Urinary bladder (tissue), 4 donors: Measurements from ENCODE around the gene RPEL1. TPM values are rescaled to one million over a fixed set of nuclear protein-coding genes. Genes with fewer than 3 reads are reported as not detected.
"Not testable (repeated sequence)": the region's sequence is repeated elsewhere in the genome, so short reads cannot be mapped to it uniquely, and the experiment has no call there.

ENCODE experiments used
- DNase-seq: peaks from one replicate; pipeline ENCODE4 v3.0.0-alpha.2; 2015; ENCODE audit errors: extremely low spot score
- H3K27ac ChIP-seq: one replicate; pipeline ENCODE4 v1.5.1; 2013; ENCODE audit warnings: low read depth, mild to moderate bottlenecking, moderate library complexity
- H3K36me3 ChIP-seq: one replicate; pipeline ENCODE4 v1.6.1; 2013; ENCODE audit warnings: mild to moderate bottlenecking, moderate library complexity; ENCODE audit not compliant: insufficient read depth
- H3K4me1 ChIP-seq: one replicate; pipeline ENCODE4 v1.6.1; 2013; ENCODE audit warnings: mild to moderate bottlenecking, moderate library complexity; ENCODE audit not compliant: insufficient read depth
- H3K4me3 ChIP-seq: one replicate; pipeline ENCODE4 v1.5.1; 2013; ENCODE audit warnings: low read depth, low read length
- WGBS: extraction: QIAGEN DNeasy Blood & Tissue Kit; methylation state at CpG from one replicate; pipeline ENCODE4 v1.1.7; 2013; 5-methylcytosine and 5-hydroxymethylcytosine counted together
- polyA plus RNA-seq: library from polyadenylated mRNA; stranded (reverse); fragments of 200-250 nt; gene quantifications from one replicate; pipeline ENCODE4 v1.2.3, GENCODE V29; 2013
- total RNA-seq: library from RNA; depleted of rRNA; stranded (reverse); fragments of >200 nt; gene quantifications from one replicate; pipeline ENCODE4 v1.2.3, GENCODE V29; 2014
- donor health status: healthy with polysubstance abuse.
- donor health status: healthy.

RPEL1 gene
- total and polyA plus RNA-seq, 2 donors, result 0.08 TPM; not detected in 1

DNA sequence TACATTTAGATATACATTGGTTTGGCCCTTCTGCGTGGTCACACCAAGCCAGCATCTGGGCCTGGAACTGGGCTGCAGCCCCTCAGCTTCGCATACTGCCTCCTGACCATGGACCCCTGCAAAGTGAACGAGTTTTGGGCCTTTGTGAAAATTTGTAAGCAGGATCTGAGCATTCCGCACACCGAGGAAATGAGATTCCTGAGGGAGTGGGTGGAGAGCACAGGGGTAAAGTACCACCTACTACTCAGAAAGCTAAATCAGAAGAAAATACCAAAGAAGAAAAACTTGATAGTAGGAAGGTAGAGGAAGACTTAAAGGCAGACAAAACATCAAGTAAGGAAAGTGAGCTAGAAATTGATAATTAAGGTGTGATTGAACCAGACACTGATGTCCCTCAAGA, 30.1 kb upstream of the RPEL1 start:
- H3K4me1 ChIP-seq, result no peaks in the 10 kb centered on the region
- DNase-seq, result no peak
- 87% methylated on average over 5 of the region's 5 CpGs for WGBS
- no peak overlapping the region for H3K4me3 ChIP-seq
- H3K27ac ChIP-seq, result no peak overlapping the region
- no peaks in the 10 kb centered on the region for H3K36me3 ChIP-seq

DNA sequence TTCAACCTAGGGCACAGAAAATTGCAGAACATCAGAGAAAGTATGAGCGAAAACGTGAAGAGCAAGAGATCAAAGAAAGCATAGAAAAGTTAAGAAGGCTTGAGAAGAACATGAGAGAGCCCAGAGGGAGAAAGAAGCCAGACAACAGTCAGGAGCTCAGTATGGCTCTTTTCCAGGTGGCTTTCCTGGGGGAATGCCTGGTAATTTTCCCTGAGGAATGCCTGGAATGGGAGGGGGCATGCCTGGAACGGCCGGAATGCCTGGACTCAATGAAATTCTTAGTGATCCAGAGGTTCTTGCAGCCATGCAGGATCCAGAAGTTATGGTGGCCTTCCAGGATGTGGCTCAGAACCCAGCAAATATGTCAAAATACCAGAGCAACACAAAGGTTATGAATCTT, 29.3 kb upstream of the RPEL1 start:
- H3K4me1 ChIP-seq, H3K36me3 ChIP-seq, H3K27ac ChIP-seq, H3K4me3 ChIP-seq, DNase-seq: not testable (repeated sequence)
- 35% methylated on average over 4 of the region's 4 CpGs for WGBS

DNA sequence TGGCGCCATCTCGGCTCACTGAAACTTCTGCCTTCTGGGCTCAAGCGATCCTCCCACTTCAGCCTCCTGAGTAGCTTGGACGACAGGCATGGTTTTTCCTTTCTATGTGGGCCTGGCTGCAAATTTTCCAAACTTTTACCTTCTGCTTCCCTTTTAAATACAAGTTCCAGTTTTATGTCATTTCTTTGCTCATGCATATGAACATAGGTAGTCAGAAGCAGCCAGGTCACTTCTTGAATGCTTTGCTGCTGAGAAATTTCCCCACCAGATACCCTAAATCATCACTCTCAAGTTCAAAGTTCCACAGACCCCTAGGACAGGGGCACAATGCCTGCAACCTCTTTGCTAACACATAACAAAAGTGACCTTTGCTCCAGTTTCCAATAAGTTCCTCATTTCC, 21.6 kb upstream of the RPEL1 start:
- Histone ChIP-seq H3K36me3 (peaks cover 2% of the 10 kb centered on the region), H3K27ac (no peak overlapping the region), H3K4me1 (no peaks in the 10 kb centered on the region), H3K4me3 (no peak overlapping the region)
- DNase-seq, result no peak
- 90% methylated on average over 4 of the region's 4 CpGs for WGBS

DNA sequence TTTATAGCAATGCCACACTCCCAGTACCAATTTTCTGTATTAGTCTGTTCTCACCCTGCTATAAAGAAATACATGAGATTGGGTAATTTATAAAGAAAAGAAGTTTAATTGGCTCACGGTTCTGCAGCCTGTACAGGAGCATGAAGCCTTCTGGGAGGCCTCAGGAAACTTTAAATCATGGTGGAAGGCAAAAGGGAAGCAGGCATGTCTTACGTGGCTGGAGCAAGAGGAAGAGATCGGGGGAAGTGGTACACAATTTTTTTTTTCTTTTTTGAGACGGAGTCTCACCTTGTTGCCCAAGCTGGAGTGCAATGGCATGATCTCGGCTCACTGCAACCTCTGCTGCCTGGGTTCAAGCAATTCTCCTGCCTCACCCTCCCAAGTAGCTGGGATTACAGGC, 21.0 kb upstream of the RPEL1 start:
- not testable (repeated sequence) for H3K27ac ChIP-seq

DNA sequence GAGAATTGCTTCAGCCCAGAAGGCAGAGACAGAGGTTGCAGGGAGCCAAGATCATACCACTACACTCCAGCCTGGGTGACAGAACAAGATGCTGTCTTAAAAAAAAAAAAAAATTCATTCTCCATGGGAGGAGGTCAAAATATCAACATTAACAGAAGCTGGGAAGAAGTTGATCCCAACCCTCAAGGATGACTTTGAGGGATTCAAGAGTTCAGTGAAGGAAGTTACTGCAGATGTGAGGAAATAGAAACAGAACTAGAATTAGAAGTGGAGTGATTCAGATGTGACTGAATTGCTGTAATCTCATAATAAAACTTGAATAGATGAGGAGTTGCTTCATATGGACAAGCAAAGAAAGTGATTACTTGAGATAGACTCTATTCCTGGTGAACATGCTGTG, 19.7 kb upstream of the RPEL1 start:
- Histone ChIP-seq H3K27ac (no peak overlapping the region), H3K4me3 (no peak overlapping the region), H3K36me3 (peaks cover 2% of the 10 kb centered on the region), H3K4me1 (no peaks in the 10 kb centered on the region)
- no peak for DNase-seq

More for the DNA sequence above, 21.0 kb upstream of the RPEL1 start:
- 85% methylated on average over 5 of the region's 5 CpGs for WGBS
- H3K4me3 ChIP-seq, DNase-seq, H3K36me3 ChIP-seq, H3K4me1 ChIP-seq: not testable (repeated sequence)

DNA sequence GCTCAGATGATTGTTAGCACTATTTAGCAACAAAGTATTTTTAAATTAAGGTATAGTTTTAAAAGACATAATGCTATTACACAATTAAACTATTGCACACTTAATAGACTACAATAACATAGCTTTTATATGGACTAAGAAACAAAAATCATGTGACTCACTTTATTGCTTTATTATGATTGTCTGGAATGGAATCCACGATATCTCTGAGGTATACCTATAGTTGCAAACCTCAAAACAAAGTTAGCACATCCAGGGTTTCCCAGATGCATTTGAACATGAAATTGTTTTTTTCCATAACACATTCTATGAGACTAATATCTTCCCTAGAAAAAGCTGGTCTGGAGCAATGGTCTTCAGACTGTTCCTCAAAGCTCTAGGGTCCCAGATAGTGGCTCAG, 18.3 kb upstream of the RPEL1 start:
- no peaks in the 10 kb centered on the region for H3K4me1 ChIP-seq
- no peak for DNase-seq
- H3K27ac ChIP-seq, result no peak overlapping the region
- WGBS, result 72% methylated on average over 1 of the region's 1 CpG
- peaks cover 2% of the 10 kb centered on the region for H3K36me3 ChIP-seq
- no peak overlapping the region for H3K4me3 ChIP-seq

DNA sequence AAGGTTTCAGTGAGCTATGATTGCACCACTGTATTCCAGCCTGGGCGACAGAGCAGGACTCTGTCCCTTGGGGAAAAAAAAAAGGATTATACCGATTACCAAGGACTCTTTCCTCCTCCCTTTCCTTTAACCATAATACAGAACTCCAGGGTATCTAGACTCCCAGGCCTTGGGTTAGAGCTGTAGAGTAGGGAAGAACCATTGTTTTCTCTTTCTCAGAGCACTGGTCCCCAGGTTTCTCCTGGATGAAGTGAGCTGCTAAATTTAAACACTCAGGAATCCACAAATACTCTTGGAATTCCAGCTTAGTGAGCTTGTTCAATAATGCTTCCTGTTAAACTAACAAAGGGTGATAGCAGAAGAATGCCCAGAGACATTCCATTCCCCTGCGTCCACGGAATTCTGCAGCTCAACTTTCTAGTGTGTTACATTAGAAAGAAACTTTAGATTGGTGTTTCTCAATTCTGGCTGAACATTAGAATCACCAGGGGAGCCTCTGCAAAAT, 14.6 kb upstream of the RPEL1 start:
- H3K27ac ChIP-seq, result no peak overlapping the region
- no peak overlapping the region for H3K4me3 ChIP-seq
- no peaks in the 10 kb centered on the region for H3K36me3 ChIP-seq
- 20% methylated on average over 4 of the region's 4 CpGs for WGBS
- no peak for DNase-seq
- no peaks in the 10 kb centered on the region for H3K4me1 ChIP-seq

DNA sequence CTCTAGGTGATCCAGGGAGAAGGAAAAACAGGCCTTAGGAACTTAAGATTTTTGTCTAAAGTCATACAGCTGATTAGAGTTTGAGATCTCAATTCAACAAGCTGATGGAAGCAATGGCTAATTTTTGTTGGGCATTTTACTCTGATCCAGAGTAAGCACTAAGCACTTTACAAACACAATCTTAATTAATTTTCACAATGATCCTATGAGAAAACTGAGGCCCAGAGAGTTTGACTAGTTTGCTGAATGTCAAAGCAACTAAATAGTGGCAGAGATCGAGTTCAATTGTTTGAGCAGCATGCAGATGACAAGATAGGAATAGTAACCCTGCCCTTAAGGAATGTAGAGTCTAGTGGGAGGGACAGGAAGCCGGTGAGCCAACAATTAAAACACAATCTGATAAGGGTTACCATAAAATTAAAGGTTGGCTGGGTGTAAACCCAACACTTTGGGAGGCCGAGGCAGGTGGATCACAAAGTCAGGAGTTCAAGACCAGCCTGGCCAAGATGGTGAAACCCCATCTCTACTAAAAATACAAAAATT, 13.5 kb upstream of the RPEL1 start:
- H3K27ac ChIP-seq, result no peak overlapping the region
- H3K4me3 ChIP-seq, result no peak overlapping the region
- no peaks in the 10 kb centered on the region for H3K36me3 ChIP-seq
- WGBS, result 68% methylated on average over 3 of the region's 3 CpGs
- H3K4me1 ChIP-seq, result no peaks in the 10 kb centered on the region
- DNase-seq, result no peak

DNA sequence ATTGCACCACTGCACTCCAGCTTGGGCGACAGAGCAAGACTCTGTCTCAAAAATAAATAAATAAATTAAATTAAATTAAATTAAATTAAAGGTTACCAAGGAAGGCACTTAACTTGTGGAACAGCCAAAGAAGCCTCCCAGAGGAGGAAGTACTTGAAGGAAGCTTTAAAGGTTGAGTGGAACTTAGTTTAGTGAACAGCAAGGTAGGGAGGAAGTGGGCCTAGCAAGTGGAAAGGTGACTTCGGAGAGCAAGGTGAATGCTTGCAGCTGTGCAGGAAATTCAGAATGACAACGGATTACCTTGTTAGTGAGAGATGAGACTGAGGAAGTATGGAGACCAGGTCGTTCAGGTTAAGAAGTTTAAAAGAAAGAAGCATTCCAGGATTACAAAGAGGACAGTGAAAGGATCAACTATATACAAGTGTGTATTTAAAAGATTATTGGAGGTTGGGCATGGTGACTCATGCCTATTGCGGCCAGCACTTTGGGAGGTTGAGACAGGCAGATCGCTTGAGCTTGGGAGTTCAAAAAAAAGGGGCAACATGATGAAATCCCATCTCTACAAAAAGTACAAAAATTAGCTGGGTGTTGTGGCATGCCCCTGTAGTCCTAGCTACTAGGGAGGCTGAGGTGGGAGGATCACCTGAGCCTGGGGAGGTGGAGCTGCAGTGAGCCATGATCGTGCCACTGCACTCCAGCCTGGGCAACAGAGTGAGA, 12.8 kb upstream of the RPEL1 start:
- 64% methylated on average over 7 of the region's 7 CpGs for WGBS
- Histone ChIP-seq H3K27ac (no peak overlapping the region), H3K36me3 (no peaks in the 10 kb centered on the region), H3K4me1 (no peaks in the 10 kb centered on the region), H3K4me3 (no peak overlapping the region)
- no peak for DNase-seq

DNA sequence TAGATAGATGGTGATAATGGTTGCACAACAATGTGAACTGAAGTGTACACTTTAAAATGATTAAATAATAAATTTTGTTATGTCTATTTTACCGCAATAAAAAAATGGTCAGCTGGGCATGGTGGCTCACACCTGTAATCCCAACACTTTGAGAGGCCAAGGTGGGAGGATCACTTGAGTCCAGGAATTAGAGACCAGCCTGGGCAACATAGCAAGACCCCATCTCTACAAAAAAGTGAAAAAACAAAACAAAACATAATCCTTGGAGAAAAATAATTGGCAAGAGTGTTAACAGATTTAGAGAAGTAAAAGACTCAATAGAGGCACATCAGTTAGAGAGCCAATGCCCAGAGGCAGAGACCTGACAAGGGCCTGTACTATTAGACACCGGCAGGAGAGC, 9.9 kb upstream of the RPEL1 start:
- no peak overlapping the region for H3K4me3 ChIP-seq
- H3K36me3 ChIP-seq, result no peaks in the 10 kb centered on the region
- H3K4me1 ChIP-seq, result no peaks in the 10 kb centered on the region
- DNase-seq, result no peak
- WGBS, result 93% methylated on average over 2 of the region's 2 CpGs
- no peak overlapping the region for H3K27ac ChIP-seq

DNA sequence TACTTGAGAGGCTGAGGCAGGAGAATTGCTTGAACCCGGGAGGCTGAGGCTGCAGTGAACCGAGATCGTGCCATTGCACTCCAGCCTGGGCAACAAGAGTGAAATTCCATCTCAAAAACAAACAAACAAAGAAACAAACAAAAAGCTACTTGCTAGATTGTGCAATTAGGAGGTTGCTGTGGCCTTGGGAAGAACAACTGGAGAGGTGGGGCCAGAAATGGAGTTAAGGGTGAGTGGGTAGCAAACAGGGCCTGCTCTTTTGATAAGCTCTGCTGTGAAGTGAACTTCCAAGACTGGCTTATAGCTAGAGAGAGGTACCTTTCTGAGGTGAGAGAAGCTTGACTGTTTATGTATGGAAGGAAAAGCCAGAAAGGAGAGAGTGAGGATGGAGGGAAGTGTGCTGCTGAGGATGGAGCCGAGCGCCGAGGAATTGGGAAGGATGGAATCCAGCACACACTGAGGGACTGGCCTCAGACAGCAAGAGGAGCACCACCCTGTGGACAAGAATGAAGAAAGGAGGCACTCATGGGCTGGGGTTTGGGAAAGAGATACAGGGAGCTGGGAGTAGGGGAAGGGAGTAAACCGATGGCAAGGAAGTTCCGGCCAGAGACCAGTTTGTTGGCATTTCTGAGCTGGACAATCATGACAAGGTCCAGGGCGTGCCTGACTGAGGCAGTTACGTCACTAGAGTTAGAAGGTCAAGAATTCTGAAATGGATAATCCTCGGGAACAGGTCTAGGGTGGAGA, 7.0 kb upstream of the RPEL1 start:
- H3K36me3 ChIP-seq, result no peaks in the 10 kb centered on the region
- H3K27ac ChIP-seq, result peak overlapping the region; percentile 5
- H3K4me1 ChIP-seq, result no peaks in the 10 kb centered on the region
- 59% methylated on average over 11 of the region's 11 CpGs for WGBS
- no peak overlapping the region for H3K4me3 ChIP-seq
- no peak for DNase-seq

DNA sequence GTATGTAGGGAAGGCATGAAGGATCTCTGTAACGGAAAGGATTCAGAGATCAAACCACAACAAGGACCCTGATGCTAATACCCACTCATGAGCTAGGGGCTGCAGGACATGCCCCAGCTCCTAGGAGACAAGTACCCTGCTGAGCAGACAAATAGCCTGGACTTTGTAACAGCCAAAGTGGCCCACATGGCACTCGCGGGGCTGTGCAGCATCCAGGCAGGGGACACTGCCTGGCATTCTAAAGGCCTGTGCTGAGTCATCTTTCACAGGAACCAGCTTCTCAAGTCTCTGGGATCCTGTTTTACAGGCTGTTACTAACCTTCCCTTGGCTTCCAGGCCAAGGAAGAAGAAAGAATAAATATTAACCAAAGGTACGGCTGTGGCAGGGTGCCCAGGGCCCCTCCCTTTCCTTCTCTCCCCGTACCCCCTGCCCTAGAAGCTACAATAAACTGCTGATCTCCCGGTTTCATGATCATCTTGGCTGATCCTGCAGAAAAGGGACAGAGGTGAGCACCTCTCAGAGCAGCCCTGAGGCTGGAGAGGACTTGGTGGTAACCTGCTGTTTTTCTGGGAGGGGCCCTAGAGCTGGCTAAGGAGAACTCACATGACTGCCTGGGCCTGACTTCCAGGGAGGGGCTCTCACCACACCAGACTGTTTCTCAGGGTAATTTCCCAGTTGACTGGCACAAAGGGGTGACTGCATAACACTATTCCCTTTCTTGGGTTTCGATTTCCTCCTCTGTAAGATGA, 4.2 kb upstream of the RPEL1 start:
- H3K4me3 ChIP-seq, result no peak overlapping the region
- WGBS, result 41% methylated on average over 7 of the region's 7 CpGs
- peak overlapping the region; percentile 42 for H3K27ac ChIP-seq
- no peaks in the 10 kb centered on the region for H3K36me3 ChIP-seq
- peak; percentile 74 for DNase-seq
- H3K4me1 ChIP-seq, result no peaks in the 10 kb centered on the region

DNA sequence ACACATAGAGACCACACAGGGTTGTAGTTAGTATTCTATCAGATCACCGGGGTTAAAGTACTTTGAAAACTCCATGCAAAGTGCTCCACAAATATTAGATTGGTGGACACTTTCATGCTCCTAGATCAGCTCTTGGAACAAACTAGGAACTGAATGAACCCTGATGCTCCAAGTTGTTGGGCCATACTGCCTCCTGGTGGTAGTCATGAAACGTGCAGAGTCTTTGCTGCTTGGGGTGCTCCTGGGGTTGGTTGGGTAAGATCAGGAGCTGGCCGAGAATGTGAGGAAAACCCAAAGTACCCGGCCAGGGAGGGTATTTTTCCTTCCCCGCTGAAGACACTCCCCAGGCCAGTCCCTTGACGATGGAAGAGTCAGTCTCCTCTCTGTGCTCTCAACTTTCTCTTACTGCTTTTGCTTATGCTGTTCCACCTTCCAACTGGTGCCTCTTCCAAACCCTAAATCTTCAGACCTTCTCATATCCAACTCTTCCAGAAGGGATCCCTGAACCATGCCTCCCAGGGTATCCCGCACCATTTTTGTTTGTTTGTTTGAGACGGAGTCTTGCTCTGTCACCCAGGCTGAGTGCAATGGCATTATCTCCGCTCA, 918 bp upstream of the RPEL1 start:
- no peaks in the 10 kb centered on the region for H3K4me1 ChIP-seq
- H3K27ac ChIP-seq, result no peak overlapping the region
- no peak overlapping the region for H3K4me3 ChIP-seq
- H3K36me3 ChIP-seq, result no peaks in the 10 kb centered on the region
- WGBS, result 33% methylated on average over 9 of the region's 9 CpGs
- peak; percentile 43 for DNase-seq
